SK-N-SH (cell line): Measurements from ENCODE around the gene GDI2. TPM values are rescaled to one million over a fixed set of nuclear protein-coding genes. Genes with fewer than 3 reads are reported as not detected.

Source experiments
- CTCF ChIA-PET: fragments of 300-600, 350-600 bp; formaldehyde crosslinking; extraction: SDS; loops from one replicate; lab custom pipeline; 2021; lab: Yijun Ruan, JAX
- POLR2A ChIA-PET: fragments of 350-600 bp; sonication (Branson Sonifier 250); formaldehyde crosslinking; extraction: SDS; loops from one replicate; lab custom pipeline; 2020; ENCODE audit warnings: antibody characterized with exemption, inconsistent platforms; lab: Yijun Ruan, JAX
- DNase-seq: peaks from one replicate; pipeline ENCODE4 v3.0.0; 2012
- H2AFZ ChIP-seq: fragments of 200-600 bp; sonication (generic); 2 replicates; pipeline ENCODE4 v1.8.1; 2016; ENCODE audit warnings: antibody characterized with exemption, mild to moderate bottlenecking, low read depth
- H3F3A ChIP-seq: fragments of 200-600 bp; sonication (generic); replicated peaks from 2 replicates; pipeline ENCODE3; 2016; ENCODE audit warnings: antibody characterized with exemption, mild to moderate bottlenecking; ENCODE audit not compliant: insufficient read depth
- H3K27ac ChIP-seq, 2 experiments: fragments of 200-500 bp in 1 of 2; fragments of 200-600 bp in 1 of 2; sonication (Bioruptor generic) in 1 of 2; sonication (generic), shearing (Covaris generic) in 1 of 2; 2 replicates each; pipeline versions ENCODE4 v1.5.1 to v1.6.1; 2014 to 2016; ENCODE audit warnings: low read depth in 2 of 2, inconsistent platforms in 1 of 2, low read length in 1 of 2, mild to moderate bottlenecking in 1 of 2, mixed read lengths in 1 of 2
- H3K27me3 ChIP-seq: fragments of 200-600 bp; sonication (generic), shearing (Covaris generic); 2 replicates; pipeline ENCODE4 v1.6.1; 2016; ENCODE audit warnings: mixed run types; ENCODE audit not compliant: insufficient read depth
- H3K36me3 ChIP-seq, 2 experiments: fragments of 200-500 bp in 1 of 2; fragments of 200-600 bp in 1 of 2; sonication (Bioruptor generic) in 1 of 2; sonication (generic) in 1 of 2; replicated peaks in 1 of 2; 2 replicates each; pipeline versions ENCODE3 to v1.5.1; 2014 to 2016; ENCODE audit warnings: low read length in 1 of 2, mild to moderate bottlenecking in 1 of 2; ENCODE audit not compliant: insufficient read depth in 2 of 2, control insufficient read depth in 1 of 2
- H3K4me1 ChIP-seq, 2 experiments: fragments of 200-500 bp in 1 of 2; fragments of 200-600 bp in 1 of 2; sonication (Bioruptor generic) in 1 of 2; sonication (generic), shearing (Covaris generic) in 1 of 2; 2 replicates each; pipeline versions ENCODE4 v1.5.1 to v1.6.1; 2014 to 2016; ENCODE audit warnings: low read depth in 1 of 2, low read length in 1 of 2, mixed run types in 1 of 2; ENCODE audit not compliant: insufficient read depth in 2 of 2, control insufficient read depth in 1 of 2
- H3K4me2 ChIP-seq: fragments of 200-600 bp; sonication (generic), shearing (Covaris generic); 2 replicates; pipeline ENCODE4 v1.6.1; 2017; ENCODE audit warnings: mixed run types
- H3K4me3 ChIP-seq, 2 experiments: fragments of 200-500 bp in 1 of 2; fragments of 200-600 bp in 1 of 2; sonication (Bioruptor generic) in 1 of 2; sonication (generic), shearing (Covaris generic) in 1 of 2; 2 replicates each; pipeline versions ENCODE4 v1.5.1 to v1.8.1; 2014 to 2016; ENCODE audit warnings: low read depth in 2 of 2, inconsistent platforms in 1 of 2, low read length in 1 of 2, mild to moderate bottlenecking in 1 of 2, mixed read lengths in 1 of 2, moderate library complexity in 1 of 2
- H3K79me2 ChIP-seq: fragments of 200-600 bp; sonication (generic); 2 replicates; pipeline ENCODE4 v1.8.1; 2017; ENCODE audit warnings: mild to moderate bottlenecking; ENCODE audit not compliant: insufficient read depth
- H3K9ac ChIP-seq: fragments of 200-600 bp; sonication (generic); 2 replicates; pipeline ENCODE4 v1.6.1; 2017; ENCODE audit warnings: mixed run types
- H3K9me2 ChIP-seq: fragments of 200-600 bp; sonication (generic); 2 replicates; pipeline ENCODE4 v1.6.1; 2017; ENCODE audit warnings: mixed run types
- H3K9me3 ChIP-seq: fragments of 200-600 bp; sonication (generic); 2 replicates; pipeline ENCODE4 v1.6.1; 2017; ENCODE audit warnings: mixed run types, mild to moderate bottlenecking, moderate library complexity
- H4K20me1 ChIP-seq: fragments of 200-600 bp; sonication (generic); 2 replicates; pipeline ENCODE4 v1.6.1; 2017; ENCODE audit warnings: mild to moderate bottlenecking, mixed run types; ENCODE audit not compliant: insufficient read depth
- FOXJ3 ChIP-seq: sonication (generic); formaldehyde crosslinking; IDR thresholded peaks from 2 replicates; pipeline ENCODE4 v1.5.1; 2020; ENCODE audit warnings: mild to moderate bottlenecking, missing genetic modification reagents
- GATA2 ChIP-seq: sonication (generic); formaldehyde crosslinking; IDR thresholded peaks from 2 replicates; pipeline ENCODE4 v1.5.0; 2020; ENCODE audit warnings: mild to moderate bottlenecking, missing genetic modification reagents
- MEF2A ChIP-seq: IDR thresholded peaks from 2 replicates; pipeline ENCODE4 v1.4.0; 2012; ENCODE audit warnings: low read depth, borderline replicate concordance
- MXI1 ChIP-seq: IDR thresholded peaks from 2 replicates; pipeline ENCODE4 v1.6.1; 2012; ENCODE audit warnings: mild to moderate bottlenecking, low read depth, low read length, improper control_type of control experiment
- SIN3A ChIP-seq: IDR thresholded peaks from 2 replicates; pipeline ENCODE4 v1.6.1; 2012; ENCODE audit warnings: low read depth, mild to moderate bottlenecking, low read length, moderate library complexity, borderline replicate concordance
- WGBS: methylation state at CpG from one replicate; pipeline ENCODE4 v1.1.6; 2017; ENCODE audit warnings: low lambda C conversion rate; 5-methylcytosine and 5-hydroxymethylcytosine counted together
- polyA plus RNA-seq, 3 experiments: library from polyadenylated mRNA; depleted of rRNA; stranded (reverse); fragments of >200 nt; gene quantifications; 2 replicates each; pipeline ENCODE4 v1.2.3, GENCODE V29; 2012
- TF ChIP-seq, protein P1 (sequence below): IDR thresholded peaks from 2 replicates; pipeline ENCODE4 v1.6.1; 2012; ENCODE audit warnings: mild to moderate bottlenecking, low read depth, low read length, moderate library complexity
- TF ChIP-seq, protein P2 (sequence below): IDR thresholded peaks from 2 replicates; pipeline ENCODE4 v1.4.0; 2012; ENCODE audit warnings: low read depth, borderline replicate concordance

GDI2 gene
- polyA plus RNA-seq, 1 of the 3 experiments (the other 2 are of a cell fraction), result 94.3 TPM

DNA sequence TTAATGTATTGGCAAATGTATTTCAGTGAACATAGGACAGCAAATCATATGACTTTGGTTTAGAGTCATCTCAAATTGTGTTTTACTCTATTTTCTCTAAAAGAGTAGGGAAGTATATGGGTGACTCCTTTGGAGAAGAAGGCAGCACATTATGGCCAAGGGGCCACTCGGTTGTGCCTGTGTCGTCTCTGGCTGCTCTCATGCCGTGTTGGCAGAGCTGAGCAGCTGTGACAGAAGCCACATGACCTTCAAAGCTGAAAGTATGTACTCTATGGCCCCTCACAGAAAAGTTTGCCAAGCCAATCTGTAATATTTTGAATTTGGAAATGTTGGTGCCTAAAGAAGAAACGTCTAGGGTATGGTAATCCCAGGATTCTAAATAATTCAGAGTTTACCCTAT, 81.1 kb downstream of the GDI2 start:
- CTCF ChIA-PET, result no interaction called here
- no peak overlapping the region for H2AFZ ChIP-seq
- no peaks in the 10 kb centered on the region for H3K79me2 ChIP-seq
- H4K20me1 ChIP-seq, result no peaks in the 10 kb centered on the region
- H3K27ac ChIP-seq, result no peak overlapping the region
- TF ChIP-seq MXI1, result no peak
- TF ChIP-seq, protein P1, sequence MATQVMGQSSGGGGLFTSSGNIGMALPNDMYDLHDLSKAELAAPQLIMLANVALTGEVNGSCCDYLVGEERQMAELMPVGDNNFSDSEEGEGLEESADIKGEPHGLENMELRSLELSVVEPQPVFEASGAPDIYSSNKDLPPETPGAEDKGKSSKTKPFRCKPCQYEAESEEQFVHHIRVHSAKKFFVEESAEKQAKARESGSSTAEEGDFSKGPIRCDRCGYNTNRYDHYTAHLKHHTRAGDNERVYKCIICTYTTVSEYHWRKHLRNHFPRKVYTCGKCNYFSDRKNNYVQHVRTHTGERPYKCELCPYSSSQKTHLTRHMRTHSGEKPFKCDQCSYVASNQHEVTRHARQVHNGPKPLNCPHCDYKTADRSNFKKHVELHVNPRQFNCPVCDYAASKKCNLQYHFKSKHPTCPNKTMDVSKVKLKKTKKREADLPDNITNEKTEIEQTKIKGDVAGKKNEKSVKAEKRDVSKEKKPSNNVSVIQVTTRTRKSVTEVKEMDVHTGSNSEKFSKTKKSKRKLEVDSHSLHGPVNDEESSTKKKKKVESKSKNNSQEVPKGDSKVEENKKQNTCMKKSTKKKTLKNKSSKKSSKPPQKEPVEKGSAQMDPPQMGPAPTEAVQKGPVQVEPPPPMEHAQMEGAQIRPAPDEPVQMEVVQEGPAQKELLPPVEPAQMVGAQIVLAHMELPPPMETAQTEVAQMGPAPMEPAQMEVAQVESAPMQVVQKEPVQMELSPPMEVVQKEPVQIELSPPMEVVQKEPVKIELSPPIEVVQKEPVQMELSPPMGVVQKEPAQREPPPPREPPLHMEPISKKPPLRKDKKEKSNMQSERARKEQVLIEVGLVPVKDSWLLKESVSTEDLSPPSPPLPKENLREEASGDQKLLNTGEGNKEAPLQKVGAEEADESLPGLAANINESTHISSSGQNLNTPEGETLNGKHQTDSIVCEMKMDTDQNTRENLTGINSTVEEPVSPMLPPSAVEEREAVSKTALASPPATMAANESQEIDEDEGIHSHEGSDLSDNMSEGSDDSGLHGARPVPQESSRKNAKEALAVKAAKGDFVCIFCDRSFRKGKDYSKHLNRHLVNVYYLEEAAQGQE, result no peak
- TF ChIP-seq FOXJ3 (CRISPR knock-in tag), result no peak
- TF ChIP-seq, protein P2, sequence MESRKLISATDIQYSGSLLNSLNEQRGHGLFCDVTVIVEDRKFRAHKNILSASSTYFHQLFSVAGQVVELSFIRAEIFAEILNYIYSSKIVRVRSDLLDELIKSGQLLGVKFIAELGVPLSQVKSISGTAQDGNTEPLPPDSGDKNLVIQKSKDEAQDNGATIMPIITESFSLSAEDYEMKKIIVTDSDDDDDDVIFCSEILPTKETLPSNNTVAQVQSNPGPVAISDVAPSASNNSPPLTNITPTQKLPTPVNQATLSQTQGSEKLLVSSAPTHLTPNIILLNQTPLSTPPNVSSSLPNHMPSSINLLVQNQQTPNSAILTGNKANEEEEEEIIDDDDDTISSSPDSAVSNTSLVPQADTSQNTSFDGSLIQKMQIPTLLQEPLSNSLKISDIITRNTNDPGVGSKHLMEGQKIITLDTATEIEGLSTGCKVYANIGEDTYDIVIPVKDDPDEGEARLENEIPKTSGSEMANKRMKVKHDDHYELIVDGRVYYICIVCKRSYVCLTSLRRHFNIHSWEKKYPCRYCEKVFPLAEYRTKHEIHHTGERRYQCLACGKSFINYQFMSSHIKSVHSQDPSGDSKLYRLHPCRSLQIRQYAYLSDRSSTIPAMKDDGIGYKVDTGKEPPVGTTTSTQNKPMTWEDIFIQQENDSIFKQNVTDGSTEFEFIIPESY, result no peak
- no peak for TF ChIP-seq SIN3A
- TF ChIP-seq GATA2, result no peak
- H3F3A ChIP-seq, result peaks cover 8% of the 10 kb centered on the region
- POLR2A ChIA-PET, result no interaction called here
- no peak overlapping the region for H3K9ac ChIP-seq
- H3K4me3 ChIP-seq, result no peak overlapping the region
- H3K9me3 ChIP-seq, result no peaks in the 10 kb centered on the region
- H3K9me2 ChIP-seq, result no peaks in the 10 kb centered on the region
- H3K27me3 ChIP-seq, result no peaks in the 10 kb centered on the region
- no peak overlapping the region for H3K4me2 ChIP-seq
- no peaks in the 10 kb centered on the region for H3K4me1 ChIP-seq
- DNase-seq, result no peak
- WGBS, result 94% methylated on average over 4 of the region's 4 CpGs
- peaks cover 46 to 51% of the 10 kb centered on the region in 2 experiments for H3K36me3 ChIP-seq

DNA sequence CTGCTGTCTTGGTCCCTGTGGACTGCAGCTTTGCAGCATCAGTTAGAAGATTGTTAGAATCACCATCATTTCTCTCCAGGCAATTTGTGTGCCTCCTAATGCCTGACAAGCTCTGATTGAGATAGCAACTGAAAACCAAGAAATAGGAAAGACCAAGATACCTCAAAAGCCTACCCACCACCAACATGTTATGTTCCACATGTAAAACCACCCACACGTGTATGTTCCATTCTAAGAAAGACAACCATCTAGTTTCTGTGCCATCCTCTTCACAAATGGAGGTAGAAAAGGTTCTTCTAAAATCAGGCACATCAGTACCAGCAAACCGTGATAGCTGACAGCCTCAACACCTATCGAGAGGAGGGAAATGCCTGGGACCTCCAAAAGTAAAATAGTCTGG, 81.7 kb downstream of the GDI2 start:
- ChIA-PET CTCF (interaction anchor here (1.0 kb wide), 1 partner anchor 8 kb away, joined by 3 read pairs; no protein-coding TSS in a partner anchor), POLR2A (no interaction called here)
- H3K27ac ChIP-seq, result no peak overlapping the region
- DNase-seq, result no peak
- H3K36me3 ChIP-seq, result peaks cover 52 to 55% of the 10 kb centered on the region in 2 experiments
- H3F3A ChIP-seq, result peaks cover 8% of the 10 kb centered on the region
- H3K27me3 ChIP-seq, result no peaks in the 10 kb centered on the region
- H3K9me2 ChIP-seq, result no peaks in the 10 kb centered on the region
- no peaks in the 10 kb centered on the region for H3K4me1 ChIP-seq
- H4K20me1 ChIP-seq, result no peaks in the 10 kb centered on the region
- 93% methylated on average over 3 of the region's 3 CpGs for WGBS
- H2AFZ ChIP-seq, result no peak overlapping the region
- H3K79me2 ChIP-seq, result no peaks in the 10 kb centered on the region
- H3K4me3 ChIP-seq, result no peak overlapping the region
- H3K9me3 ChIP-seq, result no peaks in the 10 kb centered on the region
- H3K9ac ChIP-seq, result no peak overlapping the region
- TF ChIP-seq, protein P1, result no peak
- TF ChIP-seq MEF2A, result no peak
- no peak overlapping the region for H3K4me2 ChIP-seq
